GM23338 (cell line): Measurements from ENCODE around the gene TMEM212. TPM values are rescaled to one million over a fixed set of nuclear protein-coding genes. Genes with fewer than 3 reads are reported as not detected.
A peak's percentile ranks its signal among the peaks of the same experiment; 100 is the strongest.

ENCODE experiments used
- ATAC-seq: fragments of 200-7000 bp; cut with Tn5 transposase; 3 replicates; pipeline ENCODE4 v1.9.1; 2020
- DNase-seq: peaks from one replicate; pipeline ENCODE4 v3.0.0-alpha.2; 2015; ENCODE audit warnings: low spot score
- H2AFZ ChIP-seq: fragments of 200-600 bp; sonication (generic); 2 replicates; pipeline ENCODE4 v1.8.0; 2016; ENCODE audit warnings: antibody characterized with exemption, mild to moderate bottlenecking, moderate library complexity
- H3F3A ChIP-seq: fragments of 200-600 bp; sonication (generic); replicated peaks from 2 replicates; pipeline ENCODE4 v1.8.0; 2017; ENCODE audit warnings: antibody characterized with exemption, mixed run types, low read depth
- H3K27ac ChIP-seq: fragments of 200-600 bp; sonication (generic); 2 replicates; pipeline ENCODE4 v1.6.1; 2016; ENCODE audit warnings: low read depth
- H3K27me3 ChIP-seq: fragments of 200-600 bp; sonication (generic); 2 replicates; pipeline ENCODE4 v1.8.0; 2016; ENCODE audit warnings: mild to moderate bottlenecking, mixed run types, moderate library complexity; ENCODE audit not compliant: insufficient read depth
- H3K36me3 ChIP-seq: fragments of 200-600 bp; sonication (generic); 2 replicates; pipeline ENCODE4 v1.8.0; 2016; ENCODE audit warnings: mild to moderate bottlenecking; ENCODE audit not compliant: insufficient read depth
- H3K4me1 ChIP-seq: fragments of 200-600 bp; sonication (generic); 2 replicates; pipeline ENCODE4 v1.8.0; 2016; ENCODE audit warnings: mild to moderate bottlenecking, moderate library complexity; ENCODE audit not compliant: insufficient read depth
- H3K4me2 ChIP-seq: fragments of 200-600 bp; sonication (generic); 2 replicates; pipeline ENCODE4 v1.7.1; 2017; ENCODE audit warnings: mixed run types
- H3K4me3 ChIP-seq: fragments of 200-600 bp; sonication (generic); 2 replicates; pipeline ENCODE4 v1.6.1; 2016; ENCODE audit warnings: mixed run types
- H3K79me2 ChIP-seq: fragments of 200-600 bp; sonication (generic); replicated peaks from 2 replicates; pipeline ENCODE4 v1.8.0; 2017; ENCODE audit warnings: mild to moderate bottlenecking; ENCODE audit not compliant: insufficient read depth
- H3K9me2 ChIP-seq: fragments of 200-600 bp; sonication (generic); 2 replicates; pipeline ENCODE4 v1.8.0; 2017; ENCODE audit not compliant: insufficient read depth
- H4K20me1 ChIP-seq: fragments of 200-600 bp; sonication (generic); replicated peaks from 2 replicates; pipeline ENCODE4 v1.8.0; 2017; ENCODE audit warnings: mild to moderate bottlenecking; ENCODE audit not compliant: insufficient read depth
- H3K27ac Mint-ChIP-seq: 2 replicates; pipeline ENCODE4 v1.8.0; 2020; ENCODE audit warnings: inconsistent platforms, mild to moderate bottlenecking, moderate library complexity, mixed read lengths
- H3K27me3 Mint-ChIP-seq: 3 replicates; pipeline ENCODE4 v1.8.0; 2022; ENCODE audit warnings: low read depth, mild to moderate bottlenecking, moderate library complexity, mixed read lengths, inconsistent platforms; ENCODE audit not compliant: insufficient read depth, poor library complexity
- H3K36me3 Mint-ChIP-seq: 3 replicates; pipeline ENCODE4 v1.8.0; 2021; ENCODE audit warnings: low read depth, mild to moderate bottlenecking, inconsistent platforms, moderate library complexity, mixed read lengths
- H3K4me1 Mint-ChIP-seq: 3 replicates; pipeline ENCODE4 v1.8.0; 2020; ENCODE audit warnings: mild to moderate bottlenecking, inconsistent platforms, mixed read lengths
- H3K4me3 Mint-ChIP-seq: 3 replicates; pipeline ENCODE4 v1.8.0; 2021; ENCODE audit warnings: moderate library complexity, mild to moderate bottlenecking, inconsistent platforms, mixed read lengths
- H3K9me3 Mint-ChIP-seq: 3 replicates; pipeline ENCODE4 v1.8.0; 2020; ENCODE audit warnings: moderate library complexity, mild to moderate bottlenecking, inconsistent platforms, mixed read lengths
- ETS1 ChIP-seq: IDR thresholded peaks from 2 replicates; pipeline ENCODE4 v1.6.1; 2016; ENCODE audit warnings: antibody characterized with exemption
- EZH2phosphoT487 ChIP-seq: fragments of 200-600 bp; sonication (generic); IDR thresholded peaks from one replicate; pipeline ENCODE4 v1.8.1; 2018; ENCODE audit warnings: antibody characterized with exemption; ENCODE audit not compliant: unreplicated experiment
- POLR2AphosphoS5 ChIP-seq: IDR thresholded peaks from 2 replicates; pipeline ENCODE4 v1.6.1; 2016; ENCODE audit warnings: antibody characterized with exemption, low read depth
- ZNF114 ChIP-seq: fragments of 250-450 bp; sonication (Bioruptor Pico); IDR thresholded peaks from 2 replicates; pipeline ENCODE4 v1.5.0; 2020; ENCODE audit warnings: mild to moderate bottlenecking, moderate library complexity
- ZNF331 ChIP-seq: fragments of 250-450 bp; sonication (Bioruptor Pico); IDR thresholded peaks from 2 replicates; pipeline ENCODE4 v1.5.0; 2020; ENCODE audit warnings: low read depth, mild to moderate bottlenecking, moderate library complexity
- ZNF462 ChIP-seq: fragments of 250-450 bp; sonication (Bioruptor Pico); IDR thresholded peaks from 2 replicates; pipeline ENCODE4 v1.5.0; 2020; ENCODE audit warnings: mild to moderate bottlenecking, moderate library complexity
- polyA plus RNA-seq: library from polyadenylated mRNA; unstranded; fragments of >200 nt; fragmentation: Nextera tagmentation; extraction: Ambion mirVana; gene quantifications from 2 replicates; pipeline ENCODE4 v1.2.1, GENCODE V29; 2016
- total RNA-seq: library from RNA; depleted of rRNA; stranded (reverse); fragments of >200 nt; shearing (Covaris generic); gene quantifications from 2 replicates; pipeline ENCODE4 v1.2.3, GENCODE V29; 2014

TMEM212 gene
- total and polyA plus RNA-seq, 2 experiments from 2014 or later, result not detected

GRCh38 chr3:171797265-171797679 lies 45.9 kb upstream of the TMEM212 start:
- Mint-ChIP-seq H3K36me3 (no peaks in the 10 kb centered on the region), H3K27me3 (peaks cover 5% of the 10 kb centered on the region), H3K27ac (no peak overlapping the region), H3K4me3 (no peak overlapping the region), H3K9me3 (no peaks in the 10 kb centered on the region), H3K4me1 (peaks cover 12% of the 10 kb centered on the region)
- H3K79me2 ChIP-seq, result no peaks in the 10 kb centered on the region
- peaks cover 13% of the 10 kb centered on the region for H3K4me1 ChIP-seq
- H4K20me1 ChIP-seq, result no peaks in the 10 kb centered on the region
- no peaks in the 10 kb centered on the region for H3F3A ChIP-seq
- H3K4me2 ChIP-seq, result peak overlapping the region; percentile 9; the same call in 1 of the 2 replicates
- H3K27me3 ChIP-seq, result no peaks in the 10 kb centered on the region
- no peak for TF ChIP-seq ZNF331
- ATAC-seq (peak; percentile 81), DNase-seq (peak; percentile 11)
- no peak overlapping the region for H3K4me3 ChIP-seq
- H3K27ac ChIP-seq, result no peak overlapping the region
- peaks cover 8% of the 10 kb centered on the region; the same call in 1 of the 2 replicates for H3K9me2 ChIP-seq
- H3K36me3 ChIP-seq, result no peaks in the 10 kb centered on the region
- H2AFZ ChIP-seq, result no peak overlapping the region

GRCh38 chr3:171797873-171798272 lies 45.3 kb upstream of the TMEM212 start:
- no peaks in the 10 kb centered on the region for H3F3A ChIP-seq
- H3K36me3 ChIP-seq, result no peaks in the 10 kb centered on the region
- H3K4me3 Mint-ChIP-seq, result no peak overlapping the region
- peaks cover 2% of the 10 kb centered on the region for H3K27me3 Mint-ChIP-seq
- H3K9me2 ChIP-seq, result peaks cover 2% of the 10 kb centered on the region
- no peaks in the 10 kb centered on the region for H3K36me3 Mint-ChIP-seq
- H3K9me3 Mint-ChIP-seq, result no peaks in the 10 kb centered on the region
- TF ChIP-seq ETS1, result no peak
- no peak for TF ChIP-seq POLR2AphosphoS5
- no peak for TF ChIP-seq ZNF114 (CRISPR knock-in tag)
- TF ChIP-seq EZH2phosphoT487, result no peak
- TF ChIP-seq ZNF331, result no peak
- no peak for TF ChIP-seq ZNF462
- no peak overlapping the region; the same call in 1 of the 2 replicates for H3K27ac Mint-ChIP-seq
- 0 out of 2 replicates have a peak overlapping the region, but pooled peaks have one; percentile 4 for H3K4me2 ChIP-seq
- no peak overlapping the region for H3K27ac ChIP-seq
- H3K79me2 ChIP-seq, result no peaks in the 10 kb centered on the region
- H3K4me3 ChIP-seq, result no peak overlapping the region
- H3K4me1 ChIP-seq, result peaks cover 12% of the 10 kb centered on the region
- no peaks in the 10 kb centered on the region for H4K20me1 ChIP-seq
- DNase-seq (peak; percentile 13), ATAC-seq (no peak)
- H3K27me3 ChIP-seq, result no peaks in the 10 kb centered on the region
- H2AFZ ChIP-seq, result no peak overlapping the region
- H3K4me1 Mint-ChIP-seq, result peaks cover 11% of the 10 kb centered on the region
